Erythroblast (primary cell): Measurements from ENCODE around the gene HOOK1.
"Not testable (repeated sequence)": the region's sequence is repeated elsewhere in the genome, so short reads cannot be mapped to it uniquely, and the experiment has no call there.

ENCODE experiments used
- GATA1 ChIP-seq: IDR thresholded peaks from 2 replicates; pipeline ENCODE4 v1.6.1; 2011; ENCODE audit warnings: low read depth, mild to moderate bottlenecking, control low read depth, low read length, moderate library complexity
- POLR2A ChIP-seq: IDR thresholded peaks from 2 replicates; pipeline ENCODE4 v1.6.1; 2011; ENCODE audit warnings: mild to moderate bottlenecking, low read length

- TF ChIP-seq POLR2A, GATA1: not testable (repeated sequence)
These were observed 106.6 kb downstream of the HOOK1 start for GRCh38 chr1:59921258-59921899.
